Endothelial cell of umbilical vein (primary cell): ENCODE data around the gene RABGGTA. TPM values are rescaled to one million over a fixed set of nuclear protein-coding genes. Genes with fewer than 3 reads are reported as not detected.

Experiments
- BruUV-seq: library from RNA; stranded (reverse); fragments of 400-500 nt; replicated peaks from 2 replicates; lab custom pipeline; 2021; lab: Mats Ljungman, UMichigan
- CTCF ChIA-PET: fragments of 300-600, 350-600 bp; sonication (Branson Sonifier 250); formaldehyde crosslinking; loops from one replicate; lab custom pipeline; 2021; ENCODE audit warnings: antibody characterized with exemption, inconsistent platforms; lab: Charles Lee
- POLR2A ChIA-PET: fragments of 300-600, 350-600 bp; sonication (Branson Sonifier 250); formaldehyde crosslinking; loops from one replicate; lab custom pipeline; 2021; ENCODE audit warnings: antibody characterized with exemption, inconsistent platforms; lab: Charles Lee
- DNase-seq: peaks from one replicate; pipeline ENCODE4 v3.0.0-alpha.2; 2011; ENCODE audit warnings: low read depth, low spot score
- FAIRE-seq: peaks from 2 replicates; lab custom pipeline; 2011; peaks lifted over from hg19 to GRCh38; lab: Jason Lieb, UNC
- H2AFZ ChIP-seq: 2 replicates; pipeline ENCODE4 v1.6.0; 2012; ENCODE audit warnings: low read depth, low read length, control low read depth, inconsistent platforms
- H3K27ac ChIP-seq: 2 replicates; pipeline ENCODE4 v1.5.1; 2011; ENCODE audit warnings: low read depth, mild to moderate bottlenecking, control low read depth, low read length, moderate library complexity; ENCODE audit not compliant: insufficient read depth
- H3K27me3 ChIP-seq, 2 experiments: 2 replicates each; pipeline versions ENCODE4 v1.6.0 to v1.6.1; 2011; ENCODE audit warnings: low read length in 2 of 2, mixed read lengths in 1 of 2; ENCODE audit not compliant: control insufficient read depth in 2 of 2, insufficient read depth in 2 of 2
- H3K36me3 ChIP-seq, 2 experiments: 2 replicates in 1 of 2; 3 replicates in 1 of 2; pipeline ENCODE4 v1.5.1; 2011; ENCODE audit warnings: low read length in 2 of 2, mild to moderate bottlenecking in 1 of 2, moderate library complexity in 1 of 2; ENCODE audit not compliant: control insufficient read depth in 2 of 2, insufficient read depth in 2 of 2; ENCODE audit errors: extremely low read depth in 1 of 2
- H3K4me1 ChIP-seq: 3 replicates; pipeline ENCODE4 v1.5.1; 2011; ENCODE audit warnings: mild to moderate bottlenecking, low read length; ENCODE audit not compliant: control insufficient read depth, insufficient read depth; ENCODE audit errors: extremely low read depth
- H3K4me2 ChIP-seq: 2 replicates; pipeline ENCODE4 v1.6.1; 2011; ENCODE audit warnings: low read length, control low read depth, mixed read lengths; ENCODE audit not compliant: insufficient read depth
- H3K4me3 ChIP-seq, 3 experiments: fragments of 200-600 bp in 1 of 3; sonication (generic), shearing (Covaris generic) in 1 of 3; replicated peaks in 1 of 3; 2 replicates each; pipeline ENCODE4 v1.5.1; 2011 to 2016; ENCODE audit warnings: control low read depth in 3 of 3, low read length in 3 of 3, mild to moderate bottlenecking in 2 of 3, inconsistent platforms in 1 of 3, low read depth in 1 of 3, moderate library complexity in 1 of 3; ENCODE audit not compliant: insufficient read depth in 1 of 3
- H3K79me2 ChIP-seq: 2 replicates; pipeline ENCODE4 v1.6.0; 2012; ENCODE audit warnings: low read length, inconsistent platforms; ENCODE audit not compliant: control insufficient read depth, insufficient read depth
- H3K9ac ChIP-seq: replicated peaks from 2 replicates; pipeline ENCODE3; 2011; ENCODE audit warnings: low read length, control low read depth; ENCODE audit not compliant: insufficient read depth; ENCODE audit errors: extremely low read depth
- H3K9me1 ChIP-seq: replicated peaks from 3 replicates; pipeline ENCODE4 v1.6.0; 2011; ENCODE audit warnings: mild to moderate bottlenecking, low read length; ENCODE audit not compliant: control insufficient read depth, insufficient read depth; ENCODE audit errors: extremely low read depth
- H3K9me3 ChIP-seq: replicated peaks from 2 replicates; pipeline ENCODE4 v1.5.1; 2012; ENCODE audit warnings: low read length, inconsistent platforms; ENCODE audit not compliant: control insufficient read depth, insufficient read depth
- H4K20me1 ChIP-seq: replicated peaks from 2 replicates; pipeline ENCODE3; 2011; ENCODE audit warnings: mild to moderate bottlenecking, low read length; ENCODE audit not compliant: control insufficient read depth, insufficient read depth; ENCODE audit errors: extremely low read depth
- FOS ChIP-seq: IDR thresholded peaks from 2 replicates; pipeline ENCODE4 v1.6.1; 2011; ENCODE audit warnings: mild to moderate bottlenecking, low read length, moderate library complexity, borderline replicate concordance; ENCODE audit not compliant: insufficient read depth
- GATA2 ChIP-seq: IDR thresholded peaks from 2 replicates; pipeline ENCODE4 v1.7.0; 2011; ENCODE audit warnings: low read depth, mild to moderate bottlenecking, moderate library complexity, mixed read lengths, low read length; ENCODE audit not compliant: insufficient read length, insufficient read depth
- JUN ChIP-seq: IDR thresholded peaks from 2 replicates; pipeline ENCODE4 v1.6.1; 2011; ENCODE audit warnings: borderline replicate concordance, low read depth; ENCODE audit not compliant: insufficient read length, insufficient read depth
- MYC ChIP-seq: IDR thresholded peaks from one replicate; pipeline ENCODE4 v1.6.1; 2011; ENCODE audit warnings: mild to moderate bottlenecking, low read depth, low read length
- POLR2A ChIP-seq: IDR thresholded peaks from 2 replicates; pipeline ENCODE4 v1.6.1; 2012; ENCODE audit warnings: low read depth, mild to moderate bottlenecking, control low read depth, low read length
- POLR2AphosphoS5 ChIP-seq: IDR thresholded peaks from 2 replicates; pipeline ENCODE4 v1.6.1; 2012; ENCODE audit warnings: low read depth, mild to moderate bottlenecking, control low read depth, low read length, moderate library complexity; ENCODE audit not compliant: insufficient read depth
- dilution Hi-C: fragments of 300-500 bp; cut with MboI; formaldehyde crosslinking; loops from one replicate; pipeline ENCODE4 v1.15.0; 2019; ENCODE audit warnings: low sequenced_read_pairs; ENCODE audit not compliant: extremely low pct_ligation_motif_present
- intact Hi-C: fragments of 100-400 bp; cut with micrococcal nuclease; formaldehyde crosslinking; loops from one replicate; pipeline ENCODE4 v1.10.0; 2022
- polyA plus RNA-seq, 4 experiments: library from polyadenylated mRNA; depleted of rRNA in 3 of 4; stranded (reverse) in 3 of 4; unstranded in 1 of 4; fragments of >200 nt; gene quantifications; 2 replicates each; pipeline versions ENCODE4 v1.2.1 to v1.2.3, GENCODE V29; 2011 to 2012; ENCODE audit warnings: missing spikeins in 1 of 4
- total RNA-seq: library from RNA; stranded (reverse); gene quantifications from 2 replicates; pipeline ENCODE4 v1.2.3, GENCODE V29; 2021
- TF ChIP-seq, protein P1 (sequence below), 2 donors: IDR thresholded peaks; 1 replicate in 1 of 2; 2 replicates in 1 of 2; pipeline ENCODE4 v1.5.1; 2011; ENCODE audit warnings: low read length in 2 of 2, mild to moderate bottlenecking in 2 of 2, moderate library complexity in 2 of 2, control low read depth in 1 of 2, inconsistent platforms in 1 of 2, low read depth in 1 of 2; ENCODE audit not compliant: insufficient read depth in 1 of 2; ENCODE audit errors: extremely low read depth in 1 of 2
- TF ChIP-seq, protein P2 (sequence below): IDR thresholded peaks from 2 replicates; pipeline ENCODE4 v1.6.1; 2011; ENCODE audit not compliant: insufficient read depth, insufficient read length

RABGGTA gene
- total and polyA plus RNA-seq, 2 donors (not counting 3 experiments of a cell fraction or from before 2014, with no cell fraction given), result 29.3 to 80.1 TPM

GRCh38 chr14:24282736-24283135, 11.3 kb upstream of the RABGGTA start:
- H3K4me3 ChIP-seq, result no peak overlapping the region
- no peaks in the 10 kb centered on the region for H3K4me1 ChIP-seq
- intact Hi-C loops, result no loop called here
- H3K9me3 ChIP-seq, result no peaks in the 10 kb centered on the region
- no peak overlapping the region for H3K9ac ChIP-seq
- H3K36me3 ChIP-seq, result no peaks in the 10 kb centered on the region
- H4K20me1 ChIP-seq, result no peaks in the 10 kb centered on the region
- FAIRE-seq (no peak), DNase-seq (no peak)
- no peak overlapping the region for H3K4me2 ChIP-seq
- no peaks in the 10 kb centered on the region for H3K79me2 ChIP-seq
- no peaks in the 10 kb centered on the region for H3K27me3 ChIP-seq
- dilution Hi-C loops, result no loop called here
- H2AFZ ChIP-seq, result no peak overlapping the region
- no TSS peak for BruUV-seq
- no peak overlapping the region for H3K27ac ChIP-seq
- ChIA-PET CTCF (interaction anchor here (1.5 to 4.0 kb wide), 2 partner anchors 10 to 14 kb away, joined by 4 to 27 read pairs; no protein-coding TSS in a partner anchor), POLR2A (no interaction called here)
- no peaks in the 10 kb centered on the region for H3K9me1 ChIP-seq
- TF ChIP-seq GATA2, result no peak
- TF ChIP-seq MYC, result no peak

- Histone ChIP-seq H3K9ac (no peak overlapping the region), H3K9me3 (no peaks in the 10 kb centered on the region), H3K27me3 (no peaks in the 10 kb centered on the region), H3K27ac (no peak overlapping the region), H3K4me2 (no peak overlapping the region), H3K36me3 (no peaks in the 10 kb centered on the region), H2AFZ (no peak overlapping the region), H3K79me2 (no peaks in the 10 kb centered on the region), H4K20me1 (no peaks in the 10 kb centered on the region), H3K9me1 (no peaks in the 10 kb centered on the region), H3K4me3 (no peak overlapping the region), H3K4me1 (no peaks in the 10 kb centered on the region)
- DNase-seq (no peak), FAIRE-seq (no peak)
- ChIA-PET POLR2A (no interaction called here), CTCF (interaction anchor here (1.5 to 4.0 kb wide), 2 partner anchors 11 to 16 kb away, joined by 4 to 27 read pairs; no protein-coding TSS in a partner anchor)
- intact Hi-C loops (no loop called here), dilution Hi-C loops (no loop called here)
- BruUV-seq, result no TSS peak
- TF ChIP-seq GATA2 (no peak), MYC (no peak), POLR2AphosphoS5 (no peak), FOS (no peak), JUN (no peak), POLR2A (no peak)
- TF ChIP-seq, protein P1, sequence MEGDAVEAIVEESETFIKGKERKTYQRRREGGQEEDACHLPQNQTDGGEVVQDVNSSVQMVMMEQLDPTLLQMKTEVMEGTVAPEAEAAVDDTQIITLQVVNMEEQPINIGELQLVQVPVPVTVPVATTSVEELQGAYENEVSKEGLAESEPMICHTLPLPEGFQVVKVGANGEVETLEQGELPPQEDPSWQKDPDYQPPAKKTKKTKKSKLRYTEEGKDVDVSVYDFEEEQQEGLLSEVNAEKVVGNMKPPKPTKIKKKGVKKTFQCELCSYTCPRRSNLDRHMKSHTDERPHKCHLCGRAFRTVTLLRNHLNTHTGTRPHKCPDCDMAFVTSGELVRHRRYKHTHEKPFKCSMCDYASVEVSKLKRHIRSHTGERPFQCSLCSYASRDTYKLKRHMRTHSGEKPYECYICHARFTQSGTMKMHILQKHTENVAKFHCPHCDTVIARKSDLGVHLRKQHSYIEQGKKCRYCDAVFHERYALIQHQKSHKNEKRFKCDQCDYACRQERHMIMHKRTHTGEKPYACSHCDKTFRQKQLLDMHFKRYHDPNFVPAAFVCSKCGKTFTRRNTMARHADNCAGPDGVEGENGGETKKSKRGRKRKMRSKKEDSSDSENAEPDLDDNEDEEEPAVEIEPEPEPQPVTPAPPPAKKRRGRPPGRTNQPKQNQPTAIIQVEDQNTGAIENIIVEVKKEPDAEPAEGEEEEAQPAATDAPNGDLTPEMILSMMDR (IDR thresholded peaks at IDR 0.05; ENCODE audit: extremely low read depth in 1 of 2, insufficient read depth in 1 of 2, low read depth in 1 of 2, low read length in 2 of 2), result no peak
- TF ChIP-seq, protein P2, sequence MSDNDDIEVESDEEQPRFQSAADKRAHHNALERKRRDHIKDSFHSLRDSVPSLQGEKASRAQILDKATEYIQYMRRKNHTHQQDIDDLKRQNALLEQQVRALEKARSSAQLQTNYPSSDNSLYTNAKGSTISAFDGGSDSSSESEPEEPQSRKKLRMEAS, result no peak
Observed at GRCh38 chr14:24281636-24282035, 10.2 kb upstream of the RABGGTA start.
